Stimulated activated CD8-positive, alpha-beta memory T cell treated with anti-CD3 and anti-CD28 coated beads, Interleukin-7, amount 100 ng/mL, for 48 hours (primary cell): ENCODE data around the gene XRCC3.

Experiments
- DNase-seq, 2 donors: peaks; one replicate each; pipeline ENCODE4 v3.0.0-alpha.2; 2020; ENCODE audit warnings: low read depth in 1 of 2; ENCODE audit errors: extremely low read depth in 1 of 2

The XRCC3 gene

DNA sequence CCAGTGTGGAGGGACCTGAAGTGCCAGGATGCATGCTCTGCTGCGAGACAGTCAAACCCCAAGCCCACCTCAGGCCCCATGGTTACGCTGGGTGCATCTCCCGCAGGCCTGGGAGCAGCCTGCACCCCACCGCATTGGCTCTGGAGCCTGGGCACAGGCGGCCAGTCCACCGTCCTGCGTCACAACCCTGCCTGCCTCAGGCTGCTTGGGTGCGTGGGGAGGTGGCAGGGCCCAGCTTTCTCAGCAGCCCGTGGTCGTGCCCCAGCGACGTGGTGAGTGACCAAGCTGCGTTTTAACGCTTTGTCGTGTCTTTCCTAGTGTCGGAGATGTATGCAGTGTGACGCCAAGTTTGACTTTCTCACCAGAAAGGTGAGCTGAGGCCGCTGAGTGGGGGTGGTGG, 11.2 kb upstream of the XRCC3 start:
- no peak for DNase-seq

DNA sequence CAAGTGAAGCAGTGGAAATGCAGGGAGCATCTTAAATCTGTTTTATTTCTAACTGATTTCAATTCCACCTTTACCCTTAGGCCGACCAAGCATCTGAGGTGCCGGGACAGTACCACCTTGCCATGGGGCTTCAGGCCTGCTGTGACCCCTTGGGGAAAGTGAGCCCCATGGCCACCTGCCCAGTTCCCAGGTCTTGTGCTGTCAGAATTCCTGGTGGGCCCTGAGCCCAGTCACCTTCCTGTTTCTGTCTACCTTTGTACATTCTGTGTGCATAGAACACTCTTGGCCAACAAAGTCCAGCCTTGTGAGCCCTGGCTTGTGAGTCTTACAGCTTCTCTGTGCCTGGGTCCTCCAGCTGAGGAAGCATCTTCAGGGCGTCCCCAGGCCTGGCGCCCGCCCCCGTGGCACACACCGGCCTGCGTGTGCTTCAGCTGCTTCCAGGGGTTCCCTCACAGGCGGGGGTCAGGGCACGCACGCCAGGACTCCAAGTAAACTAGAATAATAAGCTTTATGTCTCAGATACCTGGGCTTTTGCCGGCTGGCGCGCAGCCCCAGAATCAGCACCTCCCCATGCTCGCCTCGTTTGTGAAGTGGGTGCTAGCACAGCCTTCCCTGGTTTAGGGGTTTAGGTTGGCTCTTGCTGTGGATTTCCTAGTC, 10.6 kb upstream of the XRCC3 start:
- DNase-seq: no peak

DNA sequence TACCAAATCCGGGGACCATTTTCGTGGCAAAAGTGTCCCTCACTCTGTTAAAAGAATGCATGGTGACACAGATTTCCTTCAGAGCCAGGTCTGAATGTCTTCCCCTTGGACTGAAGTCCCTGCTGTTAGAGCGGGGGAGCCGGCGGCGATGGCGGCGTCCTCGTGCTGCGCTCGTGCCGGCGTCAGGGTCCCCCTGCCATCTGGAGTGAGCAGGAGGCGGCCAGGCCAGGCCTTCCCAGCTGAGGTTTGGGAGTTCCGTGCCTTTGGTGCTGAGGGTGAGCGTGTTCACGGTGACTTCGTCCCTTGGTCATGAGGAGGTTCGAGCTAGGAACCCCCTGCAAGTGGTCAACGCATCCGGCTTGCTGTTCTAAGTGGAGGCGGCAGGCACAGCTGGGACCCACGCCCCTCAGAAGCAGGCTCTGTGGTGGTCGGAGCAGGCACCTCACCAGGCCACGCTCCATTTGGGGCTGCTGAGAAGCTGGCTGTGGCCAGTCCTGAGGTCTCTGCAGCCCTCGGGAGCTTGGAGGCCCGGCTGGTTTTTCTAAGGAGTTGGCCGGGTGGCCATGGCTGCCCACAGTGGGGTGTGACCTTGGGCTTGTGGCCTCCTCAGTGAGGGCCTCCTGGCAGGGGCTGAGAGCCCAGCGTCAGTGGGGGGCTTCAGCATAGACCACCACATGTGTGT, 9.9 kb upstream of the XRCC3 start:
- DNase-seq: no peak

DNA sequence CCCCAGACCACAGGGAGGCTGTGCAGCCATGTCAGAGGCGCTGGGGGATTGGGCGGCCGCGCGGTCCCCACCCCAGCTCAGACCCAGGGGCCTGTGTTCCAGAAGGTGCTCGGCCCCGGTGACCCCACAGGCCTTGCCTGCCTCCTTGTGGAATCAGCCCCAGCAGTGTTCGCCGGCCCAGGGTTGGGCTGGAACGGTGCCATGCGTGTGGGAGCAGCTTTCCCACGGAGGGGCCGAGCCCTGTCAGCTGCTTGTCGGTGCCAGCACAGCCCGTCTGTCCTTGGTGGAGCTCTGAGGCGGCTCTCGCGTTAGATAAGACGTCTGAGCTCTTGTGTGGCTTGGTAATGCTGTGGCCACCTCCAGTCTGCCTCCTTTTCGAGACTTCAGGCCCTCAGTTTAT, 8.9 kb upstream of the XRCC3 start:
- DNase-seq: no peak

DNA sequence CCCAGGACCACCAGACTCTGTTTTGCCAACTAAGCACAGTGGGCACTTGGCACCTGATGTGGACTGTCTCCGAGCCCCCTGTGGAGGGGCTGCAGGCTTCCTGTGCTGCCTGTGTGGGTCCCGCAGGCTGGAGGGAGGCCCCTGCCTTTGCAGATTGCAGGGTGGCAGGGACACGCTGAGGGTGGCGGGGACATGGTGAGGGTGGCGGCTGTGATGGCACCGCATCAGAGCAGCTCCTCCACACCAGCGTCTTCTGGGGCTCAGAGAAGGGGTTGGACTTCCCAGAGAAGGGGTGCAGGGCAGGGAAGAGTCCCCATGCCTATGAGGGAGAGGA, 8.5 kb upstream of the XRCC3 start:
- no peak for DNase-seq

DNA sequence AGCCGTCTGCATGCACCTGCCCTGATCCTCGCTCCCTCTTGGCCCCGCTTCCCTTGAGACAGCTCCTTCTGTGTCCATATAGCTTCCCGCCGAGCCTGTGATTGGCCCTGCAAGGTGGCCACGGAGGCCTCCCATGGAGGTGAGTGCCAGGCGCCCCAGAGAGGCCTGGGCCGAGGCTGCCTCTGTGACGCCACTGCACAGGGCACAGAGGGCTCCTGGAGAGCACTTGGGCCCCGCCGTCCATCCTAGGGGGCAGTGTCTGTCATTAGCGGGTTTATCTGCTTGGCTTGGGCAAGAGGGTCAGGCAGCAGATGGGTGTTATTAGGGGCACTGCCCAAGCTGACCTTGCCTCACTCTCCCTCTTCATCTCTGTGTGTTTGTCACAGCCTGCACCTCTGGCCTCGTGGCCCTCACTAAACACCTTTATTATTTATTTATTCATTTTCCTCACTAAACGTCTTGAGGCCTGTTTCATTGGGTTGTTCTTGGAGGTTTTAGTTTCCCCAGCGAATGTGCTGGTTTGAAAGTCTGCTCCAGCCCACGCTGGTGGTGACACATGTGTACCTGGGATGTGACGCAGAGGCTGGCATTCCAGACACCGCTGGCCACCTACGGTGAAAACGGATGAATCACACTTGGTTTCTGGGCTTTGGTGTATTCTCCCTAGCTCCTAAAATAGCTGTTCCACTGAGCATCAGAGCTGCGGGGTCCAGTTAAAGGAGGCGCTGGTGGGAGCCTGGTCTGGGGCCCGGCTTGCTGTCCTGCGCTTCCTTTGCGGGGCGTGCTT, 6.3 kb upstream of the XRCC3 start:
- DNase-seq: no peak

DNA sequence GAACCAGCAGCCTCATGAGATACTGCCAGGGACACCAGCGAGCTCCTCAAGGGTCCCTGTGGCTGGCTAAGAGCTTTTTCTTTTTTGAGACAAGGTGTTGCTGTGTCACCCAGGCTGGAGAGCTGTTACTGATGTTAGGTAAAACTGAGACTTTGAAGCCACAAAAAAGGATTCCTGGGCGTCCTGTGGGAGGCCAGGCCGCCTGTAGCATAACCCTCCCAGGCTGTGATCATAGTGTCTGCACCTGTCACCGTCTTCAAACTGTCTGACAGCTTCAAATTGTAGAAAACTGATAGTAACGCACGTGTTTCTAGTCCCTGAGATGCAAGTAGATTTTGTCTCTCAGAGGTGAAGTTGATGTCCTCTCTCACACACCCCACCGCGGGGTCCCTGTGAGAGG, 4.5 kb upstream of the XRCC3 start:
- DNase-seq: no peak

DNA sequence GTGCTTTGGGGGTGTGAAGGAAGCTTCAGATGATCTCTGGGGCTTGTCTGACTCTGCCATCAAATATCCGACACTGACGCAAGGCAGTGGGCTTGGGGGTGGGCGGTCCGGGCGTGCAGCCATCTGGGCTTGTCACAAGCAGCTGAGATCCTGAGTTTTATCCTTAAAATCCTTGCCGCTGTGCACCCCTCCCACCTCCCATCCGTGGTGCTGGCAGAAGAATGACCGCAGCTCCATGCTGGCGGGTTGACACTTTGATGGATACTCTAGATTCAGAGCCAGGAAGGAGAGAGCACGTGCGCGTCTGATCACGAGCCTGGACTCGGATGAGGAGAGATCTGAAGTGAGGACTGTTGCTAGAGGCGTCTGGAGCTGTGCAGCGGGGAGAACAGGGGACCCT, 3.3 kb upstream of the XRCC3 start:
- no peak for DNase-seq

DNA sequence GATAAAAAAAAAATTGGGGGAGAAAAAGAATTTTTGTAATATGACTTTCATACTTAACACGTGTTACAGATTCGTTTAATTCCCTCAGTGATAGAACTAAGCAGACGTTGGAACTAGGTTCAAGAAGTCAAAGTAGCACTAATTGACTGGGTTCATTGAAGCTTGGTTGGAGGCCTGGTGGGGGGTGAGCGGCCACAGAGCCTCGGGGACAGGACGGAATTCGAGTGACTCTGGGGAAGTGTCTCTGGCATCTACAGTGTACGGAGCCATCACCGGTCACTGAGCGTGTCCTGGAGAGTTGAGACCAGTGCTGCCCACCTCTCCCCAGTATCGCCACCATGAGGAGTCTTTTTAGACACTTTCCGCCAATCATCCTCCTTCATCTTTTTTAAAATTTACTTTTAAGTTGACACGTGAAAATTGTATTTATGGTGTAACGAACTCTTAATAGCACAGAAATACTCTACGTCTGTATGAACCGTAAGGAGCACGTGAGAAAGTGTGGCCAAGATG, 1.7 kb upstream of the XRCC3 start:
- DNase-seq: no peak

DNA sequence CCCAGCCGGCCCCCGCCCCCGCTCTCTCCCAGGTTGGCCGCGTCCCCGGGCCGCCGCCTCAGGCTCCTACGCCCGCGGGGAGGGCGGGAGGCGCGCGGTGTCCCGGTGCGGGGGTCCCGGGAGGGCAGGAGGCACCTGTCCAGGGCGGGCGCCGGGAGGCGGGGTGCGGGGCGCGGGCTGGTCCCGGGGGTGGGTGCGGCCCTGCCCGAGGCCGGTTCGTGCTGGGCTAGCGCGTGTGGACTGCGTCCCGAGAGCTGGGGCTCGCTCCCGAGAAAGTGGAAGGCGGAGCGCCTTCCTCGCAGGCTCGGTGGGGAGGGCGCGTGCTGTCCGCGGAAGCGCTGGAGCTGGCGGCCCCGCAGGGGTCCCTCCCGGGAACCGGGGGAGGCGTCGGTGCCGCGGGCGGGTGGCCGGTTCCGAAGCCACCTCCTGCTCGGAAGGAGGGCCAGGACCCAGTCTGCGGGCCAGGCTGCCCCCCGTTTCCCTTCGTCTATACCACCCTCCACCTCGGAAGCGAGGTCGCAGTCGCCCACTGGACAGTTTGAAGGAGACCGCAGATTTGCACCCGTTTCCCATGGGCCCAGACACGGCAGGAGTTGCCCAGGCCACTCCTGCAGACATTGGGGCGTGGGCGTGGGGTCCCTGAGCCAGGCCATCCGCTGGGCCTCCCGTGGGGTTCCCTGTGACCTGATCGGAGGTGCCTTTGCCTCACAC, 995 bp upstream of the XRCC3 start:
- DNase-seq: no peak

DNA sequence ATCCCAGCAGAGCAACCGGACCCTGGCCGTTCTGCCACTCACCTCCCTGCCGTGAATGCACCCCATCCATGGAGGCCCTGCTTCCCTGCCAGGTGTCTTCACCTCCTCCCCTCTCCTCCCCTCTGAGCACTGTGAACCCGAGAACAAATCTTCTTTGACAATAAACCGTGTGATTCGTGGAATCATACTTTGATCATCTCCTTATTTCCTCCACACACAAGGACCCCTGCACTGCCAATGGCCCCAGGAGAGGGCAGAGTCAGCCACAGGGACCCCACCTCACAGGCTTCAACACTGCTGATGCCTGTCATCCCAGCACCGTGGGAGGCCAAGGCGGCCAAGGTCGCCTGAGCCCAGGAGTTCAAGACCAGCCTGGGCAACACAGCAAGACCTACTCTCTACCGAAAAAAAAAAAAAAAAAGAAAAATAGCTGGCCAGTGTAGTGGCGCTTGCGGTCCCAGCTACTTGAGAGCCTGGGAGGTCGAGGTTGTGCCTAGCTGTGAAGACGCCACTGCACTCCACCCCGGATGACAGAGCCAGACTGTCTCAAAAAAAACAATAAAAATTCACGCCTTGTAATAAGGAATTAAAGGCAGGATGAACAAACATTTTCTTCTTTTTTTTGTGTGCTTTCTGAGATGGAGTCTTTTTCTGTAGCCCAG, 1.1 kb downstream of the XRCC3 start:
- no peak for DNase-seq

DNA sequence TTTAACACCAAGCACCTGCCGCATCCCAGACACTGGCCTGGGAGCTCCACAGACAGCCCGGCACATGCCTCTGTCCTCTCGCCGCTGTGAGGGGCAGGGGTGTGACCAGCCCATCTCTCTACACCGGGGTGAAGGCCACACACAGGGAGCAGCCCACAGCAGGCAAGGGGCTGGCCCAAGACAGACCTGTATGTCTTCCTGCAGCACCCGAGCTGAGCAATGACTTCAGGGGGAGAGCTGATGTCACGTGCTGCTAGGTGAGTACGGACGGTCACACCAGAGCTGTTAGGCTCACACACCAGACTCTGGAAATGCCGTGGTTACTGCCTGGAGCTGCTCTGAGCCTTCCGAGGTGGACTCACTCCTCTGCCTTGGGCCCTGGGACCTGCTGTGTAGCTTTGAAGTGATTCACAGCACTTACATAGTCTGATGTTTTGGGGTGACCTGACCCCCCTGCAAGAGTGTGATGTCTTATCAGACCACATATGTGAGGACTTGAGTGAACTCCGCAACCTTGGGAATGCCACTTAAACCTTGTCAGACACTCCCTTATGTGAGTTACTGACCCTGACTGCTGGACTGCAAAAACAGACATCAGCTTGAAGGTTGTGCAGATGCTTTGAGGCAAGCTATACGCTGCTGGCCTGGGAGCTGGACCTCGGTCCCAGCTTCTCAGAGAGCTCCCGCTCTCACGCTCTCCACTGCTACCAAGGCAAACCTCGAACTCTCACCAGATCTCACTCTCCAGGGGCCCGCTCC, 1.8 kb downstream of the XRCC3 start:
- no peak for DNase-seq

DNA sequence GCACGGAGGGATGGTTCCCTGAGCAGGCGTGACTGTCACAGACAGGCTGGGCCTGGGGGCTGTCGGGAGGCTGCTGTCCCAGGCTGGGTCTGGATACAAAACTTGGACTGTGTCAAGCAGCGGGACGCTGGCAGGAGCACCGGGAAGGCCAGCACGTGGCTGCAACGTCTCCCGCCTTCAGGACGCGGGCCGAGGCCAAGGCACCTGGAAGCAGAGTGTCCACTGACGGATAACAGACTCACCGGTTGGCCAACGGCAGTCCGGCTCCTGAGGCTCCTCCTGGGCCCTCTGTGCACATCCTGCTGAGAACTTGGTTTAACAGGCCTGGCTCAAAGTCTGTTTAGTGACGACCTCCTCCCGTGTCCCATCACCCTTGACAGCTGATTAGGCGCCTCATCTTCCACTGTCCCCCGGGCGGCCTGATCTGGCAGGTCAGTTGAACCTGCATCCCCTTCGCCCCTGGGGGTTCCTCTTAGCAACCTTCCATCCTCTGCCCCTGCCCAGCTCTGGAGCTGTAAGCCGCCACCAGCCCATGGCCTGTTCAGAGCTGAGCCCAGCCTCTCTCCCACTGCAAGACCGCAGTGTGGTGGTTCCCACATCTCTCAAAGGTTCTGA, 2.5 kb downstream of the XRCC3 start:
- no peak for DNase-seq

DNA sequence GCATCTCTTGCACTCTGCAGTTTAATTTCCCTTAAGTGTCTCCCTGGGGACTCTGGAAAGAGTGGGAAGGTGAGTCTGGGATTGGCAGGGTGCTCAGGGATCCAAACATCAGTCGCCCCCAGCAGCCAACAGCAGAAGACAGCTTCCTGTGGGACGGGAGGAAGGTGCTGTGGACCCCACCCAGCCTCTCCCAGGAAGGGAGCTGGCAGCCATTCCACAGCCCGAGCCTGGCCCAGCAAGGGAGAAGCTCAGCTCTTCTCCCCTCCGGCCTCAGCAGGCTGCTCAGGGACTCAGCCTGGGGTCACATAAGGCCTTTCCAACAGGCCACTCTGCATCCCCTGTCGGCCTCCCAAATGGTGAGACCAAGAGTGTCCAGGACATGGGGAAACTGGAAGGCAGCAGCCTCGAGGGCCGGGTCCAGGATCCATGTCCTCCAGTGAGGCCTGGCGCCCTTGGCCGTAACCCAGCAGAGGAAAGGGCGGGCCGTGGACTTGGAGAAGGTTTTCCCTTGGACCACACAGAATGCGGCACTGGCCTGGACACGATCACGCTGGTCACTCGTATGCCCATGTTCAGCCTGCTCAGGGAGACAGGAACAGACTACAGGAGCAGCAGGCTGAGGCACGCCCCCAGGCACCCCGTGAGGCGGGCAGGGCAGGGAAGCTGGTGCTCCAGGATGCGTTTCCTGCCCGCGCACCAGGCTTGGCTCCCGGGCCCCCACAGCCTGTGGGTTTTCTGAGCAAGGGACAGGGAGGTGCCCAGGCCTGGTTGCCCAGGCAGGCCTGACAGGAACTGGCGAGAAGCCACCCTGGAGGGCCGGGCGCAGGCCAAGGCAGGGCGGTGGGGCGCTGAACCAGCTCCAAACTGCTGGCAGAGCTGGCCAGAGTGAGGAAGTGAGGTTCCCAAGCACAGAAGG, 3.5 kb downstream of the XRCC3 start:
- no peak for DNase-seq

DNA sequence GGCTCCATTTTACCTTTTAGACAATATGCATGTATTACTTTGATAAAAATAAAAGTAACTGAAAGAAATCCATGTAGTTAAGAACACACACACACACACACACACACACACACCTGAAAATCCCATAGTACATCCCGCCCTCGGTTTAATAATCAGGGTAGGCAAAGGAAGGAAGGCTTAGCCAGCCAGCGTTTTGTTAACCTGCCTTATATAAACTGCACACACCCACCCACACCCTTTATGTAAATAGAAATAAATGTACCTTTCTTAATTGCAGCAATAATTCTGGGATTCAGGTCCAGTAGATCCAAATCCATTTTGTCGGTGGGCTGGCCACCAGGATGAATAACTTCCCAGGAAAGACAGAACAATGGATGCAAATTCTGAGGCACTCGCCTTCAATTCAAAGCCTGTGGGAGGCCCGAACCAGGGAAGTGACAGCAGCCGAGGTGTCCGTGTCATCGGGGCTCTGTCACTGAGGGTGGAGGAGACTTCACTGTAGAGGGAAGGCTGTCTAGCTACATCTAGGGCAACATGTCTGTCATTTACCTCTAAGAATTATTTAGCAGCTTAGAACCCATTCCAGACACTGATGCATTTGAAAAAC, 4.4 kb downstream of the XRCC3 start:
- no peak for DNase-seq

DNA sequence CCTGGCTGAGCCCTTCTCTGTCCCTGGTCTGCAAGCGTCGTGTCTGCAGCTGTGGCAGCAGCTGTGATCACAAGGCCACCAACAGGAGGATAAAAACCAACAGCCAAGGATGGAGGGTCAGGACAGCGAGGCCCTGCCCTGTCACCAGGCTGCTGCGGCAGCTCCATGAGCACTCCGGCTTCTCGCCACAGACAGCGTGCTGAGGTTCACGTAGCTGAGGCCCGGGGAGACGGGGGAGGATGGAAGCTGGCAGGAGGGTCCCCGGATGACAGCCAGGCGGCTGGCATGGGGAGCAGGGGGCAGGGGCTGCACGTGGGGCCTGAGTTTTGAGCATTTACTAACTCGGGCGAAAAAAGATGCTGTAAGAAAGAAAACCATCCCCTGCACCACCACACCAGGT, 5.4 kb downstream of the XRCC3 start:
- DNase-seq: no peak

DNA sequence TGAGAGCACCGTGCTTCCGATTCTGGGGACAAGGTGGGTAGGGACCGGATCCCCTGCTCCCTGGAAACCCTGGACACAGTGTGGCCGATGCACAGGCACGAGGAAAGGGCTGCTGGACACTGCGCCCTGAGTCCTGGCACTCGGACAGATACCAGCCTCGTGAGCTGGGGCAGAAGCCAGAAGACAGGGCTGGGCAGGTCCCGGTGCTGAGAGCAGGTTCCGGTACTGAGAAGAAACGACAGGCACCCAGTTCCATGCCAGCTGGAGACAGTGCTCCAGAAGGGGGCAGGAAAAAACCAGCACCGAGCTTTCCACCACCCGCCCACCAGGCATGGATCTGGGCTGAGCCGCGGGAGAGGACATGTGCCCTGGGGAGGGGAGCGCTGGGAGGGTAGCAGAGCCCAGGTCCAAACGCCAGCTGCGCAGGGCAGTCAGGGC, 6.5 kb downstream of the XRCC3 start:
- DNase-seq: no peak
